GM18870 (cell line): ENCODE measurements around the gene EFCAB6.
"Not testable (repeated sequence)": the region's sequence is repeated elsewhere in the genome, so short reads cannot be mapped to it uniquely, and the experiment has no call there.

Experiments
- ATAC-seq: cut with Tn5 transposase; IDR thresholded peaks from one replicate; pipeline ENCODE4 v1.9.1; 2021; ENCODE audit warnings: moderate library complexity; ENCODE audit not compliant: unreplicated experiment

Gene EFCAB6

DNA sequence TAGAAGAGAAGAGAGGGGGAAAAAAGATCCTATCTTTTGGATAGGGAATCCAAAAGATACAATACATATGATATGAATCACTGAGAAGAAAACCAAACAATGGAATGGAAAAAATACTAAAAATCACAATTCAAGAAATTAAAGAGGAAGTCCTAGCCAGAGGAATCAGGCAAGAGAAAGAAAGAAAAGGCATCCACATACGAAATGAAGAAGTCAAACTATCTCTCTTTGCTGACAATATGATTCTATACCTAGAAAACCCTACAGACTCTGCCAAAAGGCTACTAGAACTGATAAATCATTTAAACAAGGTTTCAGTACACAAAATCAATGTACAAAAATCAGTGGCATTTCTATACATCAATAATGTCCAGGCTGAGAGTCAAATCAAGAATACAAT lies 91.4 kb downstream of the EFCAB6 start:
- no peak for ATAC-seq

DNA sequence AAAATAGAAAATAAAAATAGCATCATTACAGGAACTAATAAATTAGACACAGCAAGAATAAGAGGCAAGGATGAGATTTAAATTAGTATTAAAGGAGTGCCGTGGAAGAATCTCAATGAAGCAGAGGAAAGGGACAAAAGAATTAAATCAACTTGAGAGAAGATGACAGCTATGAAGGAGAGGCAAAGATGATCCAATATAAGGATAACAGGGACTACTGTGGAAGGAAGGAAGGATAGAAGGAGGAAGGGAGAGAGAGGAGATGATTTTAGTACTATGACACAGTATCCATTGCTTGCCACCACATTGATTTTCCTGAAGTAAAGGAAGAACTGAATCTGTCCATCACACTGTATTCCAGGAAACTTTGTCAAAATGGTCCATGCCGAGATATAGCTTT lies 98.0 kb downstream of the EFCAB6 start:
- ATAC-seq, result no peak

DNA sequence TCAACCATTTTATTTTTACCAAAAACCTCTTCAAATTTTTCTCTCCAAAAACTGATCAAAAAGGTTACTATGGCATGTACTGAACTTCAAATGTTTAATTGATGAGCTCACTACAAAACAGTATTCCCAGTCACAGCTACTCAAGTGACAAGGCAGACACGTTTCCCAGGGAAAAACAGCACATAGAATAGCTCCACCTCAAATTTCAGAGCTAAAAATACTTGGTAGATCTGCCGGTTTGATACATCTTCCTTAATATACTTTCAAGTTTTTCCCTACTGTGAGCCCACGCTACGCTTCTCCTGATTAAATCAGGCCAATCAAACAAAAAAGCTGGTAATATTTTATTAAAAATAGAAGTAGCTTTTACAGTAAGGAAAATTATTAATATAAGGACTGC lies 100.4 kb downstream of the EFCAB6 start:
- no peak for ATAC-seq

DNA sequence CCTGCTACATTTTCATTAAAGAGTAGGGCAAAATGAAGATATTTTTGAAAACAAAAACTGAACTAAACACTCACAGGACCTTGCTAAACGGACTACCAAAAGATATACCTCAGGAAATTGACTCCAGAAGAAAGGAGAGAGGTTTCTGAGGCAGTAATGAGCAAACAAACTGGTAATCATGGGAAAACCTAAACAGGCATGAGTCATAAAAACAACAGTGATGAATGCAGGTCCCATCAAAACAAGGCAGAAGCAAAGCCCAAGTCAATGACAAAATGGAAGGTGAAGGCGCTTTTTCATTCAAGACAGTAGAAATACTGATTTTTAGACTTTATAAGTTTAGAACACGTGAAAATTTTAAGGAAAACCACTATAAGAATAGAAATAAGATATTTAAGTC lies 104.5 kb downstream of the EFCAB6 start:
- ATAC-seq, result no peak

DNA sequence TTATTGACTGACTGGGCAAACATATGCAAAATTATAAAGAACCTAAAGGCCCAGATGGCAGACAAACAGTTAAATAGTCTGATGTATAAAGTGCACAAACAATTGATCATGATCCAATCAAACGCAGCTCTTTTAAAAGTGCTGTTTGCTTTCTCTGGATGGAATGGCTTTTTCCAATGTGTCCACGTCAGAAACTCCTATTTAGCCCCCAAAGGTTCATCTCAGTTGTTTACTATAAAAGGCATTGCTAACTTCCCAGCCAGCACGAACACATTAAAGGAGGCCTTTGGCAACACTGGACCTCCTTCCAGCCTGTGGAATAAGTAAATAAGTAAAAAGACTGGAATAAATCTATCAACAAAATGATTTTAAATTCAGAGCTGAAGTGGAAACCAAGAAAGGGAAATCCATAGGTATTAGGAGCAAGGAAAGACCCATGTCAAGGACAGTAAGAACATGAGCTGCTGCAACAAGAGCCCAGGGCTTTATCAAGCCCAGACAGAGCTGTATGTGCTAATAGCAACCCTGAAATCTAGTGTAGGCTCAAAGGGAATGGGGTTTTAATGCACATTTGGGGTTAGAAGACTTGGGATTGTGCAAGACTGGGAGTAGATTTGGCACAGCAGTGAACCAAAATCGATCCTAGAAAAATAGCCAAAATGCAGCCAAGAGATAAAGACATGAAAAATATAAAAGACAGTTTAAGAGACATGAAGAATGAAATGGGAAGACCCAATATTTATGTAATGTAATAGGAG lies 105.4 kb downstream of the EFCAB6 start:
- no peak for ATAC-seq

DNA sequence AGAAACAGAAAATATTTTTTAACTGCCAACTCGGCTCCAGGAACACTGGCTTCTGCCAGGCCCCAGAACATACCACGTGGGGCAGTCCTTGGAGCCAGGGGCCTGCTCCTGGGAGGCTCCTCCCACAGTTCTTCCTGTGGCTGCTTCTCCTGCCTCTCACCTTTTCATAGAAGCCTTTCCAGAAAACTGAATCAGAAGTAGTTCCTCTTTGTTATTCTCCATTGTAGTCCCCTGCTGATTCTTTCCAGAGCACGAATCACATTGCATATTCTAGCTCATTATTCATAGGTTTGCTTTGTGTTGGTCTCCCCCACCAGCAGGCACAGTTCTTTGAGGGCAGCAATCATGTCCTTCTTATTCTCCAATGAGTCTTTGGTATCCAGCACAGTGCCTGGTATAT lies 106.0 kb downstream of the EFCAB6 start:
- no peak for ATAC-seq

DNA sequence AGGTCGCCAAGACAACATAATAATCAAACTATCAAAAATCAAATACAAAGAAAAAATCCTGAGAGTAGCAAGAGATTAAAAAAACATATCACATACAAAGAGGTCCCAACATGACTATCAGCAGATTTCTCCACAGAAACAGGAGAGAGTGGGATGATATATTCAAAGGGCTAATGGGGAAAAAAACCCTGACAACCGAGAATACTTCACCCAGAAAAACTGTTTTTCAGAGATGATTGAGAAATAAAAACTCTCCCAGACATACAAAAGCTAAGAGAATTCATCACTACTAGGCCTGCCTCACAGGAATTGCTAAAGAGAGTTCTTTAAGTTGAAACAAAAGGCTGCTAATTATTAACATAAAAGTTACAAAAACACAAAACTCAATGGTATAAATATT lies 108.1 kb downstream of the EFCAB6 start:
- no peak for ATAC-seq

DNA sequence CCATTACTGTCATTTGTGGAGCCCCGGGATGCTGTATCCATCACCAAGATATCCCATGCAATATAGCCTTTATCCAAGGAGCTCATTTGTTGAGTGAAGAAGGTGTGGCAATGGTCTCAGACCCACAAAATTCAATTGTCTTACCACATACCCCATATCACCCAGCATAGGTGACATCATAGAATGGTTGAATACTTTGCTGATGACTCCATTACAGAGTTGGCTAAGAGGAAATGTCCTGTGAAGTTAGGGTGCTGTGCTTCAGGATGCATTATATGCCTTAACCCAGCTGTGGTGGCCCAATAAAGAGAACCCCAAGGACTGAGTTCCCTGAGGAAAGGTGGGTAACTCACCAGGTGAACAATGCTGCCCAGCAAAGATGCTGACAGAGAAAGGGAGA lies 113.7 kb downstream of the EFCAB6 start:
- ATAC-seq, result no peak

DNA sequence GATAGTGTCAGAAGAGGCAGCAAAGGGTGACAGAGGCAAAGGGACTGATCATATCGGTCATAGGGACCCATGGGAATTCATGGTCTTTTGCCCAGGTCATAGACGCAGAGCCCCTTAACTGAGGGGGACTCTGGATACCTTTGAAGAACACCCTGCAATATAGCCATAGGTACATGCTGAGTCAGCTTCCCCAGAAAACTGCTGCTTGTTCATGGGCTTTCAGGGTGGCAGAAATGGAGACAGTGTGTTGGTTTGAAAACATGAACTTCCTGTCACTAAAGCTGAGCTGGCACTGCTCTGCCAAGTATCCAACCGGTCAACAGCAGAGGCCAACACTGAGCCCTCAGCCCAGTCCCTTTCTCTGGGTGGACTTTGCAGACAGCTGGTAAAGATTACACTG lies 114.2 kb downstream of the EFCAB6 start:
- no peak for ATAC-seq

DNA sequence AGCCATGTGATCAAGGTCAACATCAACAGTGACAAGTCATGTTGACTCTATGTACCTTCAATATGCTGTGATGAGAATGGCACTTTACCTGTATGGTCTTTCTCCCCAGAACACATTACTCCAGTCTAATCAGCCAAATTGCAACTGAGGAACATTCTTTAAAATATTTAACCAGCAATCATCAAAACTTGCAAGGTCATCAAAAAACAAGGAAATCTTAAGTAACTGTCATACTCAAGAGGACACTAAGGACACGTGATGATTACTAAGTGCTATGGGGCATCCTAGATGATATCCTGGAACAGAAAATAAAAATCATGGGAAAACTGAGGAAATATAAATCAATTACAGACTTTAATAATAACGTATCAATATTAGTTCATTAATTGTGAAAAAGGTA lies 118.9 kb downstream of the EFCAB6 start:
- ATAC-seq, result no peak

DNA sequence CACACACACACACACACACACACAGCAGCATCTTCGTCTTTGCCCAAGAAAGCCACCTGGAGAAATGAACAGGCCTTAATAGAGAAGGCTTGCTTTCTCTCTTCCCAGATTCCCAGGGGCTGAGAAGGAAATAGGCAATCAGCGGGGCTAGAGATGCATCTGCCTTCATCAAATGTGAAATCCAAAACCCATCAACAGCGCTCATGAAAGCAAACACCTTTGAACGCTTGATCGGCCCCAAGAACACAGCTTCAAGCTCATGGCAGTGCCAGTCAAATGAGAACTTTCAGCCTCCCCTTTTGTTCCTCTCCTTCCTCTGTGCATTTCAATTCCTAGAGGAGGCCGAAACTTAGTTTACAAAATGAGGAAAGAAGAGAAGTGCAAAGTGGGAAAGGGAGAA lies 122.7 kb downstream of the EFCAB6 start:
- ATAC-seq, result no peak

DNA sequence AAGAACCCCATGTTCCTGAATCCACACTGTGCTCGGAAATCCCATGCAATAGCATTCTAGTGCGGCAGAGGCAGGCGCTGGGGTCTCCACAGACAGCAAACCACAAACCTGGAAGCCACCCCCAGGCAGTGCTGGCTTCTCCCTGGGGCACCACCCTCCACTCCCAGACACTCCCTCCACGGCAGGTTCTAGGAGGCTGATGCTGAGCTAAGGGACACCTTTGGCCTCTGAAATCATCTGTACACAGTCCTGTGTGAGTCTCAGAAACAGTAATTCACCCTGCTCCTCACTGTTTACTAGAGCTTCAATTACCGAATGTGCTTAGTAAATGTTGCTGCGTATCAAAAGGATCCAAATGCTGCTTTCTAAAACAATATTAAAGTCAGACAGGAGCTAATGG lies 129.3 kb downstream of the EFCAB6 start:
- no peak for ATAC-seq

DNA sequence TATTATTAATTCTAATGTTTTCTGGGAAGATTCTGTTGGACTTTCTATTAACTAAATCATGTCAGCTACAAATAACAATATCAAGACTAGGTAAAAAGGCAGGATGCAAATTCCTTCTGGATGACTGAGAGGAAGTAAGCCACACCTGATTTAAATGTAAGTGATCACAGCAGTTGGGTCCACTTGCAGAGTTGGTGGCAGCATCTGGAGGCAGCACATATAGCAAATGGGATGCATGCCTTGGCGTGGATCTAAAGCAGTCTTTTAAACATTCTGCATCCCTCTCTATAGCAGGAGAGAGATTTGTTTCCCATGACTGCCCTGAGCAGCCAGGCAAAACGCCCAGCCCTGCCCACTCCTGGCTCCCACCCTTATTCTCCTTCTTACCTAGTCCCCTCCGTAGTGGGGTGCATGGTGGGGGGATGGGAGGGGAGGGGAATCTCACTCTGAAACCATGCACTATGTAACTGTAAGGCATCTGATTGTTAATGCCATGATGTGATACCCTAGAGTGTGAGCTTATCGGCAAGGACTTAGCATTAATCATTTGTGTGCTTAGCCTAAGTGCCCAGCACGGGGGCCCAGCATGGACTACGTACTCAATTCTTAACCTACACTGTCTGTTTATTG lies 130.3 kb downstream of the EFCAB6 start:
- no peak for ATAC-seq

DNA sequence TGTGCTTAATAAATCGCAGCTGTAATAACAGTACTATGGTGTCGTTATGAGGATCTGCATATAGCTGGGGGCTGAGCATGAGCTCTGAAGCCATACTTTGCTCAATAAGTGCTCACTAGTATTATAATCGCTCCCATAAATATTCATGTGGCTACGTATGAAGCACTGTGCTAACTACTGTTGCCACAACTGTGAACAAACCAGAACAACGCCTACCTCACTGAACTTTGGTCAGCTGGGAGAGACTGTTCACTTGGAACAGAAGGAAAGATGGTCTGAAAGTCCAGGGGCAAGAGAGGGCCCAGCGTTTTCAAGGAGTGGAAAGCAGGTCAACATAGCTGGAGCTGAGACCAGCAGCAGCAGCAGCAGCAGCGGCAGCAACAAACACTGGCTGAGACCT lies 141.6 kb downstream of the EFCAB6 start:
- no peak for ATAC-seq

DNA sequence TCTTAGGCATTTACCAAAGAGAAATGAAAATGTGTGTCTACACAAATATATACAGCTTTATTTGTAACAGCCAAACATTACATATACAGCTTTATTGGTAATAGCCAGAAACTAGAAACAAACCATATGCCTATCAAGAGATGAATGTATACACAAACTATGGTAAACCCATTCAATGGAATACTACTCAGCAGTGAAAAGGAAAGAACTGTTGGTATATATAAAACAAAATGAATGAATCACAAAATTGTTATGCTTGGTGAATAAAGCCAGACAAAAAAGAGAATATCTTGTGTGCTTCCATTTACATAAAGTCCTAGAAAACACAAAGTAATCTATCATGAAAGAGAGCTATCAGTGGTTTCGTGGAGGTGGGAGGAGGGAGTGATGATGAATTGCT lies 142.9 kb downstream of the EFCAB6 start:
- ATAC-seq, result no peak

DNA sequence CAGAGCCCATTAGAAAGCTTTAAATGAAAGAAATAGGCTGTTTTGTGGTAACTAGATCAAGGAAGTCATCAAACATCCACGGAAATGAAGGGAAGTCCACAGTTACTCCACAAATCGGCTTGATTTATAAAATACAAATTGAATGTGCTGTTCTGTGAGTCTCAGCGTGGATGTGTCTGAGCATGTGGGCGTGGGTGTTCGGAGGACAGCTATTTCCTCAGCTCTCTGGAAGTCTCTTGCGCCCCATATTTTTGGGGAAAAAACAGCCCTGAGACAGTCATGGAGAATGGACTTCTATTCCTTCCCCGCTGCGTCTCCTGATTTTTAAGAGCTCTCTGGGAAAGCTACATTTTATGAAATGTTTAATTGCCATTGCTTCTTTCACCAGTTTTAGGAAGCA lies 144.4 kb downstream of the EFCAB6 start:
- ATAC-seq, result no peak

DNA sequence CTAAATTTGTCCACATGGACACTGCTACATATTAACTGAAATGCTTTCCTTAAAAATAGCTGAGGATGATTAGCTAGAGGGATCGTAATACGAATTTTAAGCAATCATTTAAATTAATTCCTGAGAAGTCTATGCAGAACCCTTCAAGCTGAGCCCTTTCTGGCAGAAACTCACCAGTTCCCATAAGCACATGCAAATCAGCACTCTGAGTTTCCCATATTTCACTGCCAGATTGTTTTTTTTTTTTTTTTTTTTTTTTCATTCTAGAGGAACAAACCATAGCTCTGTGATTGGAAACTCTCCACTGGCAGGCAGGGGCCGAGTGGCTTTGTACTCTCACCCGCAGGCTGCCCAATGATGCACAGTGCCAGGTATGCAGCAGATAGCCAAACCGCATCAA lies 145.6 kb downstream of the EFCAB6 start:
- ATAC-seq, result no peak

DNA sequence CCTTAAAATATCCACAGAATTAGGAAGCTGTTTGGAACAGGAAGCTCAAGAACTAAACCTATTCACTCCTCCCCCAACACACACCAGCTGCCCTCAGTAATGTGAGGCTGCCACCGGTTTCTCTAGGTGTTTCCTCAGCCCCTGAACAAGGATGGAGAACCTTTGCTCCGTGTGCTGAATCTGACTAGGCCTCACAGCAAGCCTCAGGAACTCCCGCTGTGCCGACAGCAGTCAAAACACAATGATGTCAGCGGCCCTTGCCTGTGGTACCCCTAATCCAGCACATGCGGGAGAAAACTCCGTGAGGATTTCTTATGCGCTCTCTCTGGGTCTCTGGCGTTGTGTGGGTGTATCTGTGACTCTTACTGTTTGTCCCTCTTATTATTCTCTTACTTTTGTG lies 153.3 kb downstream of the EFCAB6 start:
- no peak for ATAC-seq

DNA sequence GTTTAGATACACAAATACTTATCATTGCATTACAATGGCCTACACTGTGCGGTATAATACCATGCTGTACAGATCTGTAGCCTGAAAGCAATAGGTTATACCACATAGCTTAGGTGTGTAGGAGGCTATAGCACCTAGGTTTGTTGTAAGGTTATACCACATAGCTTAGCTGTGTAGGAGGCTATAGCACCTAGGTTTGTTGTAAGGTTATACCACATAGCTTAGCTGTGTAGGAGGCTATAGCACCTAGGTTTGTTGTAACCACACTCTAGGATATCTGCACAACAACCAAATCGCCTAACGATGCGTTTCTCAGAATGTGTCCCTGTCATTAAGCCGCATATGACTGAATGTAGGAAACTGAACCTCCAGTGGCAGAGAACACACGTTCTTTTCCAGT lies 155.5 kb downstream of the EFCAB6 start:
- not testable (repeated sequence) for ATAC-seq

DNA sequence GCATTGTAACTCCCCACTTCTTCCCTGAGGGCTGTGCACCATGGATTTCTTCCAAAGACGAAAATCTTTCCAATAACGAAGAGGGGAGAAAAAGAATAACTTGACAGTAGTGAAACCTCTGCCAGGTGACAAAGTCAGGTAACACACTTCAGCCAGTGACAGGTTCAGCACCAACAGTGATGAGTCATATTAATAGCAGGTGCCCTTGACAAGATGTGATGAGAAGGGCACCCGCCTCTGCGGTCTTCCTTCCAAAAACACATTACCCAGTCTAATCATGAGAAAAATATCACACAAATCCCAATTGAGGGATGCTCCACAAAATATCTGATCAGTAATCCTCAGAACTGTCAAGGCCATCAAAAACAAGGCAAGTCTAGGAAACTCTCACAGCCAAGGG lies 157.8 kb downstream of the EFCAB6 start:
- ATAC-seq, result no peak

DNA sequence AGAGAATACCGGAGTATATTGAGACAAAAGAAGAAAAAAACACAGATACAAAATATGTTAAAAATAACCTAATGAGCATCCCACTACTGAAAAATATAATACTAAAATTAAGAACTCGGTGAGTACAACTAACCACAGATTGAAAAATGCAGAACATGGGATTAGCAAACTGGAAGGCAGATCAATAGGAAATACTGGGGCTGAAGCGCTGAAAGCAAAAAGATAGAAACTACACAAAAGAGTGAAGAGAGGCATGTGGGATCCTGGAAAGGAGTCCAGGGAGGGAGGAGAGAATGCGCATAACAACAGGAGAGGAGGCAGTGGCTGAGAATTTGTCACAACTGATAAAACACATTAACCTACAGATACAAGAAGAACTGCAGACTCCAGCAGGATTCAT lies 159.3 kb downstream of the EFCAB6 start:
- no peak for ATAC-seq

DNA sequence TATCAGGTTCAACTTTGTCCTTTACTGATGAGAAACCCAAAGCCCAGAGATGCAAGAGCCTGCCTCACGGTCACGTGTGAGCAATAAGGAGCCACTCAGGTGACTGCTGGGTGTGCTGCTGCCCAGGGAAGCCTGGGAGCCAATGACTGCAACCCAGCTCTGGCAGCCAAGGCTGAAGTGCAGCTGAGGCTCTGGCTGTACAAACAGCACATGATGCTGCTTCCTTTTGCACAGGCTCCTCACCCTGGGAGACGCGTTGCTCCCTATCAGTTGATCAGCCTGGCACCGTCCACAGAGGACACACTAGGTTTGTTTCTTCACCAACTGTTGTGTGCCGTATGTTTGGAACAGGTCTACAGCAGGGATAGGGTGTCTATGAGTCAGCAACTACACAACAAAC lies 168.7 kb downstream of the EFCAB6 start:
- ATAC-seq, result no peak
